HEK293T (cell line): ENCODE measurements around the gene GNB1L.

ENCODE experiments used
- CTCF ChIA-PET: fragments of 350-600 bp; formaldehyde crosslinking; extraction: SDS; loops from one replicate; lab custom pipeline; 2021; ENCODE audit warnings: antibody characterized with exemption, inconsistent platforms; lab: Yijun Ruan, JAX
- POLR2A ChIA-PET: fragments of 350-600 bp; formaldehyde crosslinking; extraction: SDS; loops from one replicate; lab custom pipeline; 2020; ENCODE audit warnings: antibody characterized with exemption, inconsistent platforms; lab: Yijun Ruan, JAX
- DNase-seq: peaks from one replicate; pipeline ENCODE4 v3.0.0; 2012; ENCODE audit warnings: mixed read lengths; ENCODE audit errors: extremely low spot score
- ARNT ChIP-seq: fragments of 450-650 bp; IDR thresholded peaks from 2 replicates; pipeline ENCODE4 v1.6.1; 2017; ENCODE audit warnings: mild to moderate bottlenecking
- BHLHE40 ChIP-seq: fragments of 450-650 bp; IDR thresholded peaks from 2 replicates; pipeline ENCODE4 v1.6.1; 2016; ENCODE audit warnings: mild to moderate bottlenecking, moderate library complexity, borderline replicate concordance
- CTBP1 ChIP-seq: fragments of 450-650 bp; IDR thresholded peaks from 2 replicates; pipeline ENCODE4 v1.6.1; 2016; ENCODE audit warnings: borderline replicate concordance
- ELF4 ChIP-seq: fragments of 450-650 bp; IDR thresholded peaks from 2 replicates; pipeline ENCODE4 v1.6.1; 2017; ENCODE audit warnings: antibody characterized with exemption
- FOXA1 ChIP-seq: fragments of 450-650 bp; IDR thresholded peaks from 2 replicates; pipeline ENCODE4 v1.6.1; 2016; ENCODE audit warnings: mild to moderate bottlenecking
- FOXK2 ChIP-seq: fragments of 450-650 bp; IDR thresholded peaks from 2 replicates; pipeline ENCODE4 v1.6.1; 2016; ENCODE audit warnings: mild to moderate bottlenecking
- FOXM1 ChIP-seq: fragments of 450-650 bp; IDR thresholded peaks from 2 replicates; pipeline ENCODE4 v1.6.1; 2017; ENCODE audit warnings: mild to moderate bottlenecking, borderline replicate concordance
- HDGF ChIP-seq: fragments of 450-650 bp; IDR thresholded peaks from 2 replicates; pipeline ENCODE4 v1.6.1; 2017; ENCODE audit warnings: antibody characterized with exemption, borderline replicate concordance
- L3MBTL2 ChIP-seq: fragments of 450-650 bp; conservative IDR thresholded peaks from 2 replicates; pipeline ENCODE4 v1.6.1; 2016; ENCODE audit warnings: mild to moderate bottlenecking
- LEF1 ChIP-seq: fragments of 450-650 bp; IDR thresholded peaks from 2 replicates; pipeline ENCODE4 v1.6.1; 2017; ENCODE audit warnings: mild to moderate bottlenecking, borderline replicate concordance
- NFRKB ChIP-seq: fragments of 450-650 bp; IDR thresholded peaks from 2 replicates; pipeline ENCODE4 v1.6.1; 2016; ENCODE audit warnings: mild to moderate bottlenecking, moderate library complexity
- SP1 ChIP-seq: fragments of 450-650 bp; IDR thresholded peaks from 2 replicates; pipeline ENCODE4 v1.6.1; 2017
- SUZ12 ChIP-seq: fragments of 450-650 bp; IDR thresholded peaks from 2 replicates; pipeline ENCODE4 v1.6.1; 2016; ENCODE audit warnings: mild to moderate bottlenecking
- TARDBP ChIP-seq: fragments of 450-650 bp; IDR thresholded peaks from 2 replicates; pipeline ENCODE4 v1.6.1; 2016
- ZNF384 ChIP-seq: fragments of 450-650 bp; IDR thresholded peaks from 2 replicates; pipeline ENCODE4 v1.6.1; 2016
- TF ChIP-seq, protein P1 (sequence below): fragments of 450-650 bp; IDR thresholded peaks from 2 replicates; pipeline ENCODE4 v1.6.1; 2016

The GNB1L gene

DNA sequence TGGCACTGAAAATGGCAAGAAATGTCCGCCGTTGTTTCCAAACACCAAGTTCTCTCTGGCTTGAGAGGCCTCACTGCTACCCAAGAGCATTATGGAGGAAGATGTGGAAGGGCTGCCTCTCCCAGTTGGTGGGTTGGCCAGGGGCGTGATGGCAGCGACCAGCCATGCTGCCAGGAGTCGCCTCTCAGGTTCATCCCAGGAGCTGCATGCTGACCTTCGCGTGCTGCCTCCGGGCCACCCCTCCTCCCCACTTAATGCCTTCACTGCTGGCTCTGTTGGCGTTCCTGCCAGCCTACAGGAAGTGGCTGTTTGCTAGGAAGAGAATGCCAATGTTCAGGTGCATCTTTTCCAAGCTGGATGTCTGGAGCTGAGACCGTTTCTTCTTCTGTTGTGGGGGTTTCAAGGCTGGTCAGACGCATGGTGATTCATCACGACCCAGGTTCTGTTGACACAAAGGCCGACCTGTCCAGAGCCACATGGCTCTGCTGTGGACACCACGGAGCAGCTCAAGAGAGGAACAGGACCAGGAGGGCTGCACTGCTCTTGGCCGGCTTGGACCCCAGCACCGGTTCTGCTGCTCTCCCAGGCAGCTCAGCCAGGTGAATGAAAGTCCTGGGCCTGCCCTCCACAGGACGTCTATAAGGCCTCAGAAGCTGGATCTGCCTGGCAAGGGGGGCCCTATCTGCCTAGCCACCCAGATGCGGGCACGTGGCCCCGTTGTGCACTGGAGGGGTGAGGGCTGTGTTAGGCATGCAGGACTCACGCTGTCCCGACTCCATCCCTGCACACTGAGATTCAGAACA lies 69.0 kb downstream of the GNB1L start:
- no peak for DNase-seq
- CTCF ChIA-PET, result no interaction called here
- POLR2A ChIA-PET, result no interaction called here
- no peak for TF ChIP-seq LEF1
- no peak for TF ChIP-seq CTBP1
- no peak for TF ChIP-seq ZNF384
- no peak for TF ChIP-seq SUZ12
- TF ChIP-seq L3MBTL2, result no peak
- no peak for TF ChIP-seq ELF4
- TF ChIP-seq SP1, result no peak
- TF ChIP-seq ARNT, result no peak
- no peak for TF ChIP-seq FOXM1
- TF ChIP-seq TARDBP, result no peak
- TF ChIP-seq NFRKB, result no peak
- TF ChIP-seq, protein P1, sequence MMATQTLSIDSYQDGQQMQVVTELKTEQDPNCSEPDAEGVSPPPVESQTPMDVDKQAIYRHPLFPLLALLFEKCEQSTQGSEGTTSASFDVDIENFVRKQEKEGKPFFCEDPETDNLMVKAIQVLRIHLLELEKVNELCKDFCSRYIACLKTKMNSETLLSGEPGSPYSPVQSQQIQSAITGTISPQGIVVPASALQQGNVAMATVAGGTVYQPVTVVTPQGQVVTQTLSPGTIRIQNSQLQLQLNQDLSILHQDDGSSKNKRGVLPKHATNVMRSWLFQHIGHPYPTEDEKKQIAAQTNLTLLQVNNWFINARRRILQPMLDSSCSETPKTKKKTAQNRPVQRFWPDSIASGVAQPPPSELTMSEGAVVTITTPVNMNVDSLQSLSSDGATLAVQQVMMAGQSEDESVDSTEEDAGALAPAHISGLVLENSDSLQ, result no peak
- no peak for TF ChIP-seq FOXA1
- no peak for TF ChIP-seq BHLHE40
- TF ChIP-seq HDGF, result no peak
- no peak for TF ChIP-seq FOXK2

DNA sequence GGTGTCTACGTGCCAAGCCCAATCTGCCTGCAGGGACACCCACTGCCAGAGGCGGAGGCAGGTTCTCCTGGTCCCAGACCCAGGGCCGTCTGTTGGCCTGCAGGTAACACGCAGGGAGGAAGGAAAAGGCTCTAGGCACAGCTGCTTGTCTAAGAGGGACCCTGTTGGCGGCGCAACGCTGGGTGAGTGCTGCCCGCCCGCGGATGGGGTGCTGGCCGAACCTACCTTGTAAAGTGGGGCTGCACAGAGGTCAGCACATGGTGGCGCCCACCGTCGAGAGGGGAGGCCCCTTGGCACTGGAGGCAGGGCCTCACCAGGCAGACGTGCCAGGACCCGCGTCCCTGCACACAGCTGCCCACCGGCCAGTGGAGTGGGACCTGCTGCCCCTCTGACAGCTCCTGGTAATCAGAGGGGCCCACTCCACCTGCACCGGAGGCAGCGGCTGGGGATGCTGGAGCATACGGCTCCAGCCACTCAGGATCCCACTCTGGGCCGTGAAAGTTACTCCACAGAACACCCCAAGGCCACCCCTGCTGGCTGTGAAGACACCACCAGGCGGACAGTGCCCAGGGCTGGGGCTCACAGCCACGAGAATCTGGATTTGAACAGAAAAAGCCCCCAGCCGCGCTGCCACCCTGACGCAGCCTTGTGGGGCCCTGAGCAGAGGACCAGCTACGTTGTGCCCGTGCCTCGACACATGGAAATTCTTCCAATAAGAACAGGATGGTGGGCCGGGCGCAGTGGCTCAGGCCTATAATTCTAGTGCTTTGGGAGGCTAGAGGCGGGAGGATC lies 70.1 kb downstream of the GNB1L start:
- CTCF ChIA-PET, result no interaction called here
- TF ChIP-seq BHLHE40 (no peak), SP1 (no peak), ZNF384 (no peak), CTBP1 (no peak), LEF1 (no peak), NFRKB (no peak), L3MBTL2 (no peak), FOXK2 (no peak), FOXA1 (no peak), HDGF (no peak), ELF4 (no peak), TARDBP (no peak), SUZ12 (no peak), ARNT (no peak)
- TF ChIP-seq, protein P1, result no peak
- DNase-seq, result no peak
- POLR2A ChIA-PET, result no interaction called here

DNA sequence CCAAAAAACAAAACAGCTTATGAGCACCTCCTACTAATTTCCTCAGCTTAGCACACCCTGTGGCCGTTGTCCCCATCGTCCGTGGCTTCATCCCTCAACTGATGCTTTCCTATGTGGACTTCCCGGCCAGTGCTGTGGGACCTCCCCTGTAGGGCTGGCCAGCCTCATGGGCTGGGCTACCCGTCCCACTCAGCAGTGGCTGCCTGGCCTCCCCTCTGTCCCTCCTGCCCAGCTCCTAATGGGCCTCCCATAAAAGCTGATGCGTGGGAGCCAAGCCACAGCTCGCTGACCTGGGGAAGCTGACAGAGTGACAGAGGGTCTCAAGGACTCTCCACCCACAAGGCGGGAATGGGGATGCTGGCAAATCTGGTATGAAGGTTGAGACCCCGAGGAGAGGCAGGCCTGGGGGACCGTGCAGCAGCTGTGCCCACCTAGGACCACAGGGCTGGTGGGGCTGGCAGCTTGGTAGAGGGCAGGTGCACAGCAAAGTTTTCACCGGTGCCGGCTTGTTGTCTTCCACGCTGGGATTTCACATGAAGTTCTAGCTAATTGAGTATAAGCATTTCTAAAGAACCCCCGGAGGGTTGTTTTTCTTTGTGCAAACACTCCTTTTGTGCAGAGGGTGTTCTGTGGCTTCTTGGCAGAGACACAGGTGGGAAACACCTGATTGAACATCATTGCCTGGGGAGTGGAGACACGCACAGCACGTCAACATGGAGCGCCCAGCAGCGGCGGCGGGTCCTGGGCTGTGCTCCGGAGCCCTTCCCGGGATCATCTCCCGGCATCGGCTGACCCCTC lies 70.9 kb downstream of the GNB1L start:
- CTCF ChIA-PET, result no interaction called here
- TF ChIP-seq HDGF (no peak), FOXK2 (no peak), ELF4 (no peak), ARNT (no peak), LEF1 (no peak), TARDBP (no peak), BHLHE40 (no peak), CTBP1 (no peak), L3MBTL2 (no peak), ZNF384 (no peak), SUZ12 (no peak), FOXM1 (no peak), NFRKB (no peak), SP1 (no peak), FOXA1 (no peak)
- TF ChIP-seq, protein P1, result no peak
- POLR2A ChIA-PET, result no interaction called here
- no peak for DNase-seq

DNA sequence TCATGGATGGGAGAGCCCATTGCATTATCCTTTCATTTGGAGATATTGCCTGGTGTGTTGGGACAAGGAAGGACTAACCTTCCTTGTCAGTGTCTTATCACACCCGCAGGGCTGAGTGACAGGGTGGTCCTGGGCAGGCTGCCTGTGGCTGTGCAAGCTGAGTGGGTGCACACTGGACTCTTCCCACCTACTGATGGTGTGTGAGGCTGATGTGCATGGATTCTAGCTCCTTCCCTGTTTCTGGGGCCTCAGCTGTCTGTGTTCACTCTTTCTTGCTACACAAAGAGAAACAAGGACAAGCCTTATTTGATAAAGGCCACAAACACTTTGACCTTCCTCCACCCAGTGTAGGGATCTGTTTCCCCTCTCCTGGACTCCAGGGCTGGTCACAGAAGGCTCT lies 72.1 kb downstream of the GNB1L start:
- ChIA-PET CTCF (interaction anchor here (0.6 kb wide), 2 partner anchors 67 to 128 kb away, joined by 3 read pairs; no protein-coding TSS in a partner anchor), POLR2A (no interaction called here)
- TF ChIP-seq SUZ12 (no peak), L3MBTL2 (no peak), SP1 (no peak), HDGF (no peak), NFRKB (no peak), FOXM1 (no peak), TARDBP (no peak), LEF1 (no peak), FOXK2 (no peak), ZNF384 (no peak), FOXA1 (no peak), CTBP1 (no peak), BHLHE40 (no peak), ELF4 (no peak), ARNT (no peak)
- TF ChIP-seq, protein P1, result no peak
- DNase-seq, result no peak
